HG03060 (cell line): Measurements from ENCODE around the gene HOXC9.

Experiments
- ATAC-seq: cut with Tn5 transposase; IDR thresholded peaks from one replicate; pipeline ENCODE4 v1.9.1; 2021; ENCODE audit warnings: low read depth, moderate number of reproducible peaks; ENCODE audit not compliant: unreplicated experiment

The HOXC9 gene

GRCh38 chr12:53986686-53987483, 13.1 kb upstream of the HOXC9 start:
- no peak for ATAC-seq

DNA sequence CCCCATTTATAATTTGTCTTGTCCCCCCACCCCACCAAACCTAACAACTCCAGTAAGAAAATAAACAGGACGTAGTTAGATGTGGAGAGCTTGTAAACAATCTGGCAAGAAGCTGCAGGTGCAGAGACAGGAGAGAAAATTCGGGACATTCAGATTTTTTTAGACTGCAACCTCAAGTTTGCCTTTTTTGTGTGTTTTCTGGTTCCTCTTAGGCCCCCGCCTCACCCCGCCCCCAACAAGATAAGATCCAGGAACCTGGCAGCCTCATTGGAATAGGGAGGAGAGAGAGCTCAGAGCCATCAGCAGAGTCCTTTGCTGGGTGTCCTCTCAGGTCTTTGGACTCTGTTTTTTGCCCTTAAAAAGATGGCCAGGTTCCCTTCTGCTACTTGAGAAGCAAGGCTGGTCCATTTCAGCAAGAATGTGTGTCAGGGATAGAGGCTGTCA, 12.2 kb upstream of the HOXC9 start:
- no peak for ATAC-seq

DNA sequence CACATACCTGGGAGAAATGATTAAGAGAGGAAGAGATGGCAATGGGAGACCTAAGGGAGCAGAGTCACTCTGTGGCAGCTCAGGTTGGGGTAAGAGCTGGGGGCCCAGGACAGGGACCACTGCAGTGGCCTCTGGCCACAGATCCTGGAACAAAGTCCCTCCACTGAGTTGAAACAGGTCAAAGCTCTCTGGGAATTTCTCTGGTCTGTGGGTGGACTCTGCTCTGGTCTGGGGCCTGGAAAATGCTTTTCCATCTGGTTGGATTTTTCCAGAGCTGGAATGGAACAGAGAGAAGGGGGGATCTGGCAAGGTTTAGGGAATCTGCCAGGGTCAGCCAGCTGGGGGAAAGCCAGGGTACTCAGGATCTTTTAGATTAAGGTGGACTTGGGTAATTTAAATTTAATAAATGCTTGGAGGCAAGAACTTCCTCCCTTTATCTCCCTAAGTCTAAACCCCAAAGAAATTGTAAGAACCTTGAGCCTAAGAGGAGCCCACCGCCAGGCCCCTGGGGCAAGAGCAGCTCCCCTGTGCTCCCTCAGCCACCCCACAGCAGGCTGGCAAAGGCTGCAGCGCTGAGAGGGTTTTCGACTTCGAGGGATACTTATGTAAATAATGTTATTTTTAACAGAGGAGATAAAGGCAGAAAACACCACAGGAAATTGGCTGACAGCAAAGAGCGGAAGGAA, 11.3 kb upstream of the HOXC9 start:
- ATAC-seq = no peak

DNA sequence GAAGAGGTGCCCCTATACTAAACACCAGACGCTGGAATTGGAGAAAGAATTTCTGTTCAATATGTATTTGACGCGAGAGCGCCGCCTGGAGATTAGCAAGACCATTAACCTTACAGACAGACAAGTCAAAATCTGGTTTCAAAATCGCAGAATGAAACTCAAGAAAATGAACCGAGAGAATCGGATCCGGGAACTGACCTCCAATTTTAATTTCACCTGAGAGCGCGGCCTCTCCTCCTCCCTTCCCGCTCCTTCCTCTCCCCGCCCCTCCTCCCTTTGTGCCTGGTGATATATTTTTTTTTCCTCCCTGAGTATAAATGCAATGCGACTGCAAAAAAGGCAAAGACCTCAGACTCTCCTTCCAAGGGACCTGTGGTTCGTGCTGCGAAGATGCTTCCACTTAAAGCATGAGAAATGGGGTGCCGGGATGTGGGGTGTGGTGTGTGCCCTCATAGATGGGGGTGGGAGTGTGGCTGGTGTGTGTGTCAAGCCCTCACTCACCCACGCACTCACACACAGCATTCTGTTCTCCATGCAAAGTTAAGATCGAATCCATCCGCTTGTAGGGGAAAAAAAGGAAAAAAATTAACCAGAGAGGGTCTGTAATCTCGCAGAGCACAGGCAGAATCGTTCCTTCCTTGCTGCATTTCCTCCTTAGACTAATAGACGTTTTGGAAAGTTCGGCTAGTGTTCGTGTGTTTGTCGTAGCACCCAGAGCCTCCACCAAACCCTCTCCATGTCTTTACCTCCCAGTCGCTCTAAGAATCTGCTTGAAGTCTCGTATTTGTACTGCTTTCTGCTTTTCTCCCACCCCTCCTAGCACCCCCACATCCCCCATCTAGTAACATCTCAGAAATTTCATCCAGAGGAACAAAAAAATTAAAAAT, 10.5 kb upstream of the HOXC9 start:
- no peak for ATAC-seq

- no peak for ATAC-seq
Observed at GRCh38 chr12:53990311-53991076, 9.5 kb upstream of the HOXC9 start.

DNA sequence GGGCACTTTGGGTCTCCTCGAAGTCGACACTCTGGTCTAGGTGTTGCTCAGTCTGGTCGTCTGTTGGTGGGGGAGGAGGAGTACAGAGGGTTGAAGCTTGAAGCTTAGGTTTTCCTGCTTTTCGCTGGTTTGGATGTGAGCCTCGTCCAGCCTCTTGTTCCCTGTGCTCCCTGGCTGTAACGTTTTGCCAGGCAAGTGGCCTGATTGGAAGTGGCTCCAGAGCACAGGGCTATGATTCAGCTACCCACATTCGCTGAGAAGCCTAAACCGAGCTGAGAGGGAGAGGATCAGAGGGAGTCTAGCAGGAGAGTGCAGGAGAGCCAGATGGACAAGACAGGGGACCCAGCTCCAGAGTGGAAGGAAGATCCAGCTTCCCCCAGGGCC, 8.9 kb upstream of the HOXC9 start:
- ATAC-seq = no peak

GRCh38 chr12:53992377-53992889, 7.5 kb upstream of the HOXC9 start:
- ATAC-seq = no peak

DNA sequence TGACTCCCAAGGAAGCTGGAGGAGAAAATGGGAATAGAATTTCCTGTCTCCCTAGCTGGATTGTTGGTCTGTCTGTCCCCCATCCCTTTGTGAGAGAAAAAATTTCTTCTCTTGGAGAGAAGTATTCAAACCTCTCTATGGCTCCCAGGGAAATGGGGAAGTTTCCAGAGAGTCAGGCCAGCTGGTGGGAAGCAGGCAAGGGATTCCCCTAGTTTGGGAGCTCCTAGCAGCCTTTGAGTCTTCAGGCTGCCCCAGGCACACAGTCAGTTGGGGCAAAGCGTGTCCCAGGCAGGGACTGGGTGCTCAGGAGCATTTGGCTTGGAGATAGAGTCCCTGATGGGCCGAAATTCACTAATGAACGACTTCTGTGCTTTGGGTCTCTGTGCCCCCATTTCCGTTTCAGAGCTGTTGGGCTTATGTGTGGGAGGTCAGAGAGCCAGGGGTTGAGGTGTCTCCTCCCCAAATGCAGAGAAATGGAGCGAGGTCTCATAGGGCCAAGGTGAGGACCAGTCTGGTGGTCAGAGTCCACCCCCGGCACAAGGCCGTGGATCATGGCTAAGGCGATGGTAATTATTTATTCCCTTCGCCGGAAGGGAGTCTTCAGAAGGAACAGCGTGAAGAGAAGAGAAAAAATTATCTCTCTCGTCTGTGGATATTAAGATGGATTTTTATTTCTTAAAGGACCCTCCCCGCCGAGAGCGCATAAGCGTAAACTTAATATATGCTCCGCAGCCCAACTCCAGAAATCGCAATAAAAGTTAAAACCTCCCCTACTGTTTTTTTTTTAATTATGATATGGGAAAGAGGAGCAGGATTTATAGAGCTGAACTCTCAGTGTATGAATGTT, 6.6 kb upstream of the HOXC9 start:
- ATAC-seq = no peak

- ATAC-seq = no peak
Observed at GRCh38 chr12:53994009-53994263, 6.0 kb upstream of the HOXC9 start.

DNA sequence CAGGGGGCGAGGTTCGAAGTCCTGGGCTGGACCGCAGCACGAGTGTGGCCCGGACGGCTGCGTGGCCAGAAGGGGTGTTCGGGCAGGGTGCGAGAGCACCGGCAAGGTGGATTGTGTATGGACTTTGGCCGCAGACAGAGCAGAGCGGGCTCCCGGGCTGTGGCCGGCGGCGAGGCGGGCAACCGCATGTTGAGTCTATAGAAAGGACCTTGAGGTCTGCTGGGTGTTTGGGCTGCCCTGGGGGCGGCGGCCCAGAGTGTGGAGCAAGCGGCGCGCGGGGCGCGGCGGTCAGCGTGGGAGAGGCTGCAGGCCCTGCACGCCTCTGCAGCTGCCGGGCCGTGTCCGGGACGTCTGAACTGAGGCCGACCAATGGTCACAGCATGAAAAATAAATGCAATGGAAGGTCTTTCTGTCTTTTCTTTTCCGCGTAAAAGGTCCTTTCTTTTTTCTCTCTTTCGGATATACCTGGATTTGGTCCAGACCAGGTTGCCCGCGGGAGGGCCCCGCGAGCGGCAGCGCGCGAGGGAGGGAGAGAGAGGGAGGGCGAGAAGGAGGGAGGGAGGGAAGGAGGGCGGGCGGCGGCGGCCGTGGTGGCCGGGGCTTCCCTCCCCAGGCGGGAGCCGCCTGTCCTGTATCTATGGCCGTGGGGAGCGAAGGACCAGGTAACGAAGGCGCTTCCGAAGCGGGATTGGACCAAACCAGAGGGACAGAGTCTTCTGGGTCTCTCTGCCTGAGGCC, 5.5 kb upstream of the HOXC9 start:
- no peak for ATAC-seq

- ATAC-seq = no peak
Observed at GRCh38 chr12:53995002-53995377, 5.0 kb upstream of the HOXC9 start.

DNA sequence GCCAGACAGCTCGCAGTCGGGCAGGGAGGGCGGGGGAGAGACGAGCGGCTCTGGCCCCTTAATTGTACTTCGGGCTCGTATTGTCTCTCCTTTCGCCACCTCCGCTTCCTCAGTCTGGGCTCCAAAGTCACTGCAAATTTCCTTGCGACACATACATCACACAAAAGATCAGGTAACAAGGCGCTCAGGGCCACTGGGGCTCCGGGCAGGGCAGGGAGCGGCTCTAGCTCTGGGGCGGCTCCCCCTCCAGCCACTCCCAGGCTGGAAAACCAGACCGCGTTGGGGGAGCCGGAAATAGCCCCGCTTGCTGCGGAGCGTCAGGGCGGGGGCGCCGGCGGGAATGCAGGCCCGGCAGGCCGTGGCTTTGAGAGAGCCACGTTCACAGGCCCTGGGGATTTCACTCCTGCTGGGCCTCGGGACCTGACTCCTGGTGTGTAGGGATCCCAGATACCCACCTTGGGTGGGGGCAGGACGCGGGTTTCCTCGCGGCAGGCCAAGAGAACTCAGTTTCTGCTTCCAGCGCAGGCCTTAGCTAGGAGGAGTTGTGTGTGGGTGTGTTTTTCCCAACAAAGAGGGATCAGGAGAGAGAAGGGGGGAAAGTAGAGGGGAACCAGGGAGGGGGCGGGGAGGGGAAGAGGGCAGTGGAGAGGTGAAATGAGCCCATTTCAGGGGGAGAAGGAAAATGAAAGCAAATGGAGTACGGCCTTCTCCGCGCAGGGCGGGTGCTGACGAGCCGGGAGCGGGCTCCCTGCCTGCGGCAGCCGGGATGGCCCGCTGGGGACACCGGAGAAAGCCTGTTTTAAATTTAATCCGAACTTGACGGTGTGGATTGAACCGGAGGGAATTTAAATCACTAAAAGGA, 4.4 kb upstream of the HOXC9 start:
- no peak for ATAC-seq

DNA sequence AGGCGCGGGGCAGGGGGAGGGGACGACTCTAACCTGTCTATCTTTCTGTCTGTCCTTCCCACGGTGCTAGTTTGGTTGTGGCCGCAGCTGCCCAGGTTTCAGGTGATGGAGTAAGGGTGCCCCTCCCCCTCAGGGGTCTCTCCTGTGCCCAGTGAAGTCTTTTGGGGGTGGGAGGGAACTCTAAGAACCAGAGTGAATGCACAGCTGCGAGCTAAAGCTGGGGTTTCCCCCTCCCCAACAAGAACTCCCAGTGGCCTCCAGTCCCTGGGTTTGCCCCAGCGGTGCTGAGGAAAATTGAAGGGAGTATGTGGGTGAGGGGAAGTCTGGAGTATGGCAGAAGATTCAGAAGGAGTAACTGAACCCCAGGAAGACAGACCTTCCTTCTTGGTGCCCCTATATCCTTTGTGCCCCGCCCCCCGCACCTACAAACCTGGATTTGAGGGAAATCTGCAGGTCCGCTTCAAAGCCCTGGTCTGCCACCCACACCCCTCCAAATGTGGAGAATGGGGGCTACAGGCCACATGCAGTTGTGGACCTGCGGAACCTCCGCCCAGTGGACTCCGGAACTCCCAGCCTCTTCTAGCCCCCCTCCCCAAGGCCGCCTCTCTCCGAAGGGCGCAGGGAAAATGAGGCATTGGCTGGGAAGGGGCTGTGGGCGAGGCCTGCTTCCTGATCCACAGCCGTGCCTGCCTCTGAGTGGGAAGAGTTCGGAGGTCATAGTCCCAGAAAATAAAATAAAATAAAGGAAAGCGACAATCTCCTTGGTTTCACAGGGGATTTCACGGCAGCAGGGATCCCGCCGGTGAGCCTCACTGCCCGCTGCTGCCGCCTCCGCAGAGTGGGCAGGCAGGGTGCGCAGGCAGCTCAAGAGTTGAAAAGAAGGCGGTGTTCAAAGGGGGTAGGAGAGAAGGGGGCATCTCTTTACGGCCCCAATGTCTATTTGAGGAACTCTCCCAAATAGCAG, 3.4 kb upstream of the HOXC9 start:
- no peak for ATAC-seq

GRCh38 chr12:53997204-53998109, 2.5 kb upstream of the HOXC9 start:
- no peak for ATAC-seq

GRCh38 chr12:53998110-53998899, 1.7 kb upstream of the HOXC9 start:
- no peak for ATAC-seq
